Measurements from ENCODE around the gene MARCHF3. TPM values are rescaled to one million over a fixed set of nuclear protein-coding genes. Genes with fewer than 3 reads are reported as not detected.

MARCHF3 gene
- total RNA-seq, 4 donors from 2014 or later = 1.5 to 12.8 (median 6.0) TPM

- H3K27me3 ChIP-seq = no peaks in the 10 kb centered on the region
- H3K4me3 ChIP-seq = no peak overlapping the region
- no peaks in the 10 kb centered on the region for H3K4me1 ChIP-seq
- no peak for TF ChIP-seq POLR2AphosphoS5 (IDR thresholded peaks at IDR 0.05)
- no peak for TF ChIP-seq EP300 (IDR thresholded peaks at IDR 0.05)
- TF ChIP-seq POLR2A (IDR thresholded peaks at IDR 0.05) = no peak
- no peak for TF ChIP-seq CTCF (IDR thresholded peaks at IDR 0.05)
- H3K9me3 ChIP-seq = no peaks in the 10 kb centered on the region
- WGBS, 2 donors (ENCODE audit: low coverage in 1 of 2) = 45 to 48% methylated on average over 1 of the region's 1 CpG
- H3K27ac ChIP-seq = no peak overlapping the region
- ATAC-seq = no peak
- H3K36me3 ChIP-seq = no peaks in the 10 kb centered on the region
Measured at GRCh38 chr5:127014573-127014972, 15.8 kb downstream of the MARCHF3 start.

GRCh38 chr5:127013407-127013806 lies 17.0 kb downstream of the MARCHF3 start:
- Histone ChIP-seq H3K4me3 (no peak overlapping the region), H3K4me1 (no peaks in the 10 kb centered on the region), H3K9me3 (no peaks in the 10 kb centered on the region), H3K27ac (no peak overlapping the region), H3K36me3 (no peaks in the 10 kb centered on the region), H3K27me3 (no peaks in the 10 kb centered on the region)
- TF ChIP-seq POLR2A (IDR thresholded peaks at IDR 0.05) (no peak), POLR2AphosphoS5 (IDR thresholded peaks at IDR 0.05) (no peak), EP300 (IDR thresholded peaks at IDR 0.05) (no peak), CTCF (IDR thresholded peaks at IDR 0.05) (no peak)
- ATAC-seq = no peak
- WGBS, 2 donors (ENCODE audit: low coverage in 1 of 2) = 73 to 88% methylated on average over 2 of the region's 2 CpGs

DNA sequence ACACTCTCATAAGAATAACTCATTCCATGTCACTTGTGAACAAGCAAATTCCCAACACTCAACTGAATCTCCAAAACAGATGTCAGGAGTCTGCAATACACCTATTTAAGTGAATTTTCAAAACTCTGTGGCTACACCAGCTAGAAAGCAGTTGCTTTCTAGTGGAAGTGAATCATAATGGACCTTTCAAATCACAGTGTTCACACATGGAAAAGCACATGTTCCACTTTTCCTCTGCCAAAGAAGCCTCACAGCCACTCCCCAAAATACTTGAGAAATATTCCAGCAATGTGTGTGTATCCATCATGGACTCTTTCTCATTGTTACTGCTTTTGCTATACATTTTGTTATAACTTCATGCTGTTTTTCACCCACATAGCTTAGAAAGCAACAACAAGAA lies 17.4 kb downstream of the MARCHF3 start:
- Histone ChIP-seq H3K36me3 (no peaks in the 10 kb centered on the region), H3K4me1 (no peaks in the 10 kb centered on the region), H3K9me3 (no peaks in the 10 kb centered on the region), H3K27me3 (no peaks in the 10 kb centered on the region), H3K4me3 (no peak overlapping the region), H3K27ac (no peak overlapping the region)
- no peak for ATAC-seq
- TF ChIP-seq CTCF (IDR thresholded peaks at IDR 0.05) (no peak), POLR2AphosphoS5 (IDR thresholded peaks at IDR 0.05) (no peak), POLR2A (IDR thresholded peaks at IDR 0.05) (no peak), EP300 (IDR thresholded peaks at IDR 0.05) (no peak)

DNA sequence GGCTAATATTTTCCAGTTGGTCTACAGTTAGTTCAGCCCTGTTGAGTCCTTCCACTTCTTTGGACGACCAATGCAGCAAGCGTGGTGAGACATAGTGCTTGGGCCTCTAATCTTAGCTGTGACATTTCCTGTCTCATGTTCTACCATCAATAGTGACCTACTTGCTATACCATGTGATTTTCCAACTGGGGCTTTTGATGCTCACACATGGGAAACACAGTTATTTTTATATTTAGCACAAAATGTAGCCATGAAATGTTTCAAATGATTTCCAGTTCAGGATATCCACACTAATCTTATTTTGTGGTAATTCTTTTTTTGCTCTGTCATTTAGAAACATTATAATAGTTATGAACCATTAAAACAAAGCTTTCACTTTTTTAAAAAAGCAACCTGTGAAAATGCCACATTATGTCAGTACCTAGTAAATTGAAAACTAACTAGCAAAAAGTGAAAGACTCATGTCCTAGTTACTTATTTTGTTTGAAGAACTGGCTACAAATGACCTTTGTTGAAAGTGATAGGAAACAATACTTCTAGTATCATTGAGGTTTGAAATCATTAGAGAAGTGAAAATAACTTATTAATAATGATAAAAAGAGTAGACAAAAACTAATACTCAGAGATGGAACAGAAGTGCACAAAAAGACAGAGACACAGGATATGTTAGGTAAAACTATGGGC lies 18.3 kb downstream of the MARCHF3 start:
- Histone ChIP-seq H3K27ac (no peak overlapping the region), H3K9me3 (no peaks in the 10 kb centered on the region), H3K4me1 (no peaks in the 10 kb centered on the region), H3K4me3 (no peak overlapping the region), H3K36me3 (no peaks in the 10 kb centered on the region), H3K27me3 (no peaks in the 10 kb centered on the region)
- WGBS, 2 donors (ENCODE audit: low coverage in 1 of 2) = 65% methylated on average over 2 of the region's 2 CpGs; no CpG with 5 or more reads in 1 of the 2 donors
- ATAC-seq = no peak
- TF ChIP-seq POLR2A (IDR thresholded peaks at IDR 0.05) = no peak

DNA sequence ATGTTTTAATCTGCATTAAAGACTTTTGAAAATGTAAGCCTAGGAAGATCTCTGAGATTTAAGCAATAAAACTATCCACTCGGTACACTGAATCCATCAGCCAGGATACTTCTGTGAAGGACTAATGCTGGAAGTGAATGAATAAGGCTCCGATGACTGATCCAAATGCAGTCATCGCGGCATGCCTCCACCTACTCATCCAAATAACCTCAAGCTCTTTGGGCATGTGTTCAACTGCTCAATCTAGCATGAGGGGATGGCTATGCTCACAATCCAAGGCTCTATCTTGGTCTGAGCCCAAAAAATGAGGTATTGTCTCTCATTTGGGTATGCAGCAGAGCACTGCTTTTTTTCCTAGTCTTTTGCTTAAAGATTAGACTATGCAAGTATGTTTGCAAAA lies 19.2 kb downstream of the MARCHF3 start:
- Histone ChIP-seq H3K4me3 (no peak overlapping the region), H3K36me3 (no peaks in the 10 kb centered on the region), H3K27me3 (no peaks in the 10 kb centered on the region), H3K4me1 (no peaks in the 10 kb centered on the region), H3K27ac (no peak overlapping the region), H3K9me3 (no peaks in the 10 kb centered on the region)
- no peak for TF ChIP-seq CTCF (IDR thresholded peaks at IDR 0.05)
- no peak for TF ChIP-seq EP300 (IDR thresholded peaks at IDR 0.05)
- no peak for TF ChIP-seq POLR2A (IDR thresholded peaks at IDR 0.05)
- no peak for TF ChIP-seq POLR2AphosphoS5 (IDR thresholded peaks at IDR 0.05)
- 59 to 67% methylated on average over 3 to 4 of the region's 4 CpGs for WGBS, 2 donors (ENCODE audit: low coverage in 1 of 2)
- no peak for ATAC-seq

Measured in gastroesophageal sphincter (tissue), 4 donors.